ENCODE data around the gene GGCX. TPM values are rescaled to one million over a fixed set of nuclear protein-coding genes. Genes with fewer than 3 reads are reported as not detected.

The GGCX gene
- total RNA-seq, 3 donors from 2014 or later (not counting 1 experiment from before 2014, with no cell fraction given), result 21.3 to 21.7 (median 21.4) TPM

GRCh38 chr2:85503851-85504777 lies 57.2 kb downstream of the GGCX start:
- intact Hi-C loops (cut with micrococcal nuclease), result no loop called here
- no peak overlapping the region for H3K27ac ChIP-seq (ENCODE audit: low read length)
- Mint-ChIP-seq H3K36me3 (no peaks in the 10 kb centered on the region), H3K4me1 (no peaks in the 10 kb centered on the region), H3K27me3 (ENCODE audit: low read depth in 2 of 2) (no peaks in the 10 kb centered on the region), H3K4me3 (no peak overlapping the region), H3K27ac (no peak overlapping the region), H3K9me3 (no peaks in the 10 kb centered on the region)
- H3K27me3 ChIP-seq (ENCODE audit: control insufficient read depth, insufficient read depth, low read length), result no peaks in the 10 kb centered on the region
- H3K36me3 ChIP-seq (ENCODE audit: control insufficient read depth, insufficient read depth, low read length), result no peaks in the 10 kb centered on the region
- H3K4me3 ChIP-seq (ENCODE audit: low read length), result no peak overlapping the region
- 86% methylated on average over 18 of the region's 18 CpGs for WGBS (ENCODE audit: insufficient coverage)
- TF ChIP-seq CTCF (IDR thresholded peaks at IDR 0.05), result no peak
- DNase-seq, result no peak
- ATAC-seq, result no peak
- H3K4me1 ChIP-seq (ENCODE audit: control insufficient read depth, insufficient read depth, low read length), result no peaks in the 10 kb centered on the region
- H3K9me3 ChIP-seq (ENCODE audit: control insufficient read depth, insufficient read depth, low read length), result no peaks in the 10 kb centered on the region

GRCh38 chr2:85503168-85503850 lies 58.0 kb downstream of the GGCX start:
- no peak overlapping the region for H3K27ac Mint-ChIP-seq
- no peak for TF ChIP-seq CTCF (IDR thresholded peaks at IDR 0.05)
- no peaks in the 10 kb centered on the region for H3K36me3 Mint-ChIP-seq
- intact Hi-C loops (cut with micrococcal nuclease), result no loop called here
- Histone ChIP-seq H3K36me3 (ENCODE audit: control insufficient read depth, insufficient read depth, low read length) (no peaks in the 10 kb centered on the region), H3K4me3 (ENCODE audit: low read length) (no peak overlapping the region), H3K4me1 (ENCODE audit: control insufficient read depth, insufficient read depth, low read length) (no peaks in the 10 kb centered on the region), H3K27me3 (ENCODE audit: control insufficient read depth, insufficient read depth, low read length) (no peaks in the 10 kb centered on the region), H3K9me3 (ENCODE audit: control insufficient read depth, insufficient read depth, low read length) (no peaks in the 10 kb centered on the region), H3K27ac (ENCODE audit: low read length) (no peak overlapping the region)
- no peaks in the 10 kb centered on the region for H3K27me3 Mint-ChIP-seq (ENCODE audit: low read depth in 2 of 2)
- no peaks in the 10 kb centered on the region for H3K4me1 Mint-ChIP-seq
- 92% methylated on average over 17 of the region's 17 CpGs for WGBS (ENCODE audit: insufficient coverage)
- H3K9me3 Mint-ChIP-seq, result no peaks in the 10 kb centered on the region
- DNase-seq (no peak), ATAC-seq (no peak)
- no peak overlapping the region for H3K4me3 Mint-ChIP-seq

- H3K9me3 Mint-ChIP-seq, result no peaks in the 10 kb centered on the region
- no peaks in the 10 kb centered on the region for H3K4me1 ChIP-seq (ENCODE audit: control insufficient read depth, insufficient read depth, low read length)
- H3K27ac ChIP-seq (ENCODE audit: low read length), result no peak overlapping the region
- H3K4me3 ChIP-seq (ENCODE audit: low read length), result no peak overlapping the region
- no peaks in the 10 kb centered on the region for H3K36me3 ChIP-seq (ENCODE audit: control insufficient read depth, insufficient read depth, low read length)
- H3K27me3 ChIP-seq (ENCODE audit: control insufficient read depth, insufficient read depth, low read length), result no peaks in the 10 kb centered on the region
- no peaks in the 10 kb centered on the region for H3K27me3 Mint-ChIP-seq (ENCODE audit: low read depth in 2 of 2)
- H3K4me3 Mint-ChIP-seq, result no peak overlapping the region
- H3K4me1 Mint-ChIP-seq, result no peaks in the 10 kb centered on the region
- ATAC-seq, result no peak
- no peaks in the 10 kb centered on the region for H3K36me3 Mint-ChIP-seq
- intact Hi-C loops (cut with micrococcal nuclease), result no loop called here
- no peak overlapping the region for H3K27ac Mint-ChIP-seq
- no peaks in the 10 kb centered on the region for H3K9me3 ChIP-seq (ENCODE audit: control insufficient read depth, insufficient read depth, low read length)
- 66% methylated on average over 3 of the region's 3 CpGs for WGBS (ENCODE audit: insufficient coverage)
- DNase-seq, result no peak
- no peak for TF ChIP-seq CTCF (IDR thresholded peaks at IDR 0.05)
Observed at GRCh38 chr2:85502720-85503119, 58.6 kb downstream of the GGCX start.

All from natural killer cell (primary cell).